Smooth muscle cell (in vitro differentiated cells): ENCODE data around the gene KCNMB2. TPM values are rescaled to one million over a fixed set of nuclear protein-coding genes. Genes with fewer than 3 reads are reported as not detected.

Source experiments
- DNase-seq: peaks from one replicate; lab custom pipeline; 2025; ENCODE audit not compliant: unreplicated experiment; lab: John Stamatoyannopoulos, UW
- H2AFZ ChIP-seq: fragments of 200-600 bp; sonication (generic); 2 replicates; pipeline ENCODE4 v1.6.0; 2016; ENCODE audit warnings: antibody characterized with exemption, low read depth, mild to moderate bottlenecking
- H3F3A ChIP-seq: fragments of 200-600 bp; sonication (generic); 2 replicates; pipeline ENCODE4 v1.6.0; 2017; ENCODE audit warnings: antibody characterized with exemption, low read depth
- H3K27ac ChIP-seq: fragments of 200-600 bp; sonication (generic); 2 replicates; pipeline ENCODE4 v1.5.1; 2016; ENCODE audit warnings: low read depth, mild to moderate bottlenecking
- H3K27me3 ChIP-seq: fragments of 200-600 bp; sonication (generic); 2 replicates; pipeline ENCODE4 v1.6.1; 2016; ENCODE audit warnings: low read depth, mild to moderate bottlenecking
- H3K36me3 ChIP-seq: fragments of 200-600 bp; sonication (generic); 2 replicates; pipeline ENCODE4 v1.5.1; 2016; ENCODE audit warnings: low read depth
- H3K4me1 ChIP-seq: fragments of 200-600 bp; sonication (generic); 2 replicates; pipeline ENCODE4 v1.5.1; 2016; ENCODE audit warnings: low read depth
- H3K4me2 ChIP-seq: fragments of 200-600 bp; sonication (generic); 2 replicates; pipeline ENCODE4 v1.6.0; 2016; ENCODE audit warnings: mild to moderate bottlenecking
- H3K4me3 ChIP-seq: fragments of 200-600 bp; sonication (generic); 2 replicates; pipeline ENCODE4 v1.5.1; 2016; ENCODE audit warnings: mild to moderate bottlenecking
- H3K79me2 ChIP-seq: fragments of 200-600 bp; sonication (generic); 2 replicates; pipeline ENCODE4 v1.6.0; 2016; ENCODE audit warnings: low read depth, mild to moderate bottlenecking
- H3K9ac ChIP-seq: fragments of 200-600 bp; sonication (generic); 2 replicates; pipeline ENCODE4 v1.6.0; 2016; ENCODE audit warnings: low read depth
- H3K9me3 ChIP-seq: fragments of 200-600 bp; sonication (generic); replicated peaks from 2 replicates; pipeline ENCODE4 v1.5.1; 2016; ENCODE audit warnings: low read depth
- H4K20me1 ChIP-seq: fragments of 200-600 bp; sonication (generic); 2 replicates; pipeline ENCODE4 v1.6.0; 2016; ENCODE audit warnings: low read depth
- WGBS: methylation state at CpG from one replicate; pipeline ENCODE4 v1.1.7; 2016; ENCODE audit warnings: low lambda C conversion rate; 5-methylcytosine and 5-hydroxymethylcytosine counted together
- polyA plus RNA-seq: library from polyadenylated mRNA; unstranded; fragments of >200 nt; fragmentation: Nextera tagmentation; extraction: Ambion mirVana; gene quantifications from 2 replicates; pipeline ENCODE4 v1.2.1, GENCODE V29; 2016
- total RNA-seq: library from RNA; depleted of rRNA; stranded (reverse); fragments of >200 nt; gene quantifications from 2 replicates; pipeline ENCODE4 v1.2.3, GENCODE V29; 2014
- TF ChIP-seq, protein P1 (sequence below): fragments of 200-600 bp; sonication (generic); IDR thresholded peaks from 2 replicates; pipeline ENCODE4 v1.5.1; 2017; ENCODE audit warnings: borderline replicate concordance, mild to moderate bottlenecking, antibody characterized with exemption; ENCODE audit not compliant: insufficient read depth, poor library complexity, severe bottlenecking

The KCNMB2 gene
- total and polyA plus RNA-seq, 2 experiments from 2014 or later = 0.09 TPM; not detected in 1

DNA sequence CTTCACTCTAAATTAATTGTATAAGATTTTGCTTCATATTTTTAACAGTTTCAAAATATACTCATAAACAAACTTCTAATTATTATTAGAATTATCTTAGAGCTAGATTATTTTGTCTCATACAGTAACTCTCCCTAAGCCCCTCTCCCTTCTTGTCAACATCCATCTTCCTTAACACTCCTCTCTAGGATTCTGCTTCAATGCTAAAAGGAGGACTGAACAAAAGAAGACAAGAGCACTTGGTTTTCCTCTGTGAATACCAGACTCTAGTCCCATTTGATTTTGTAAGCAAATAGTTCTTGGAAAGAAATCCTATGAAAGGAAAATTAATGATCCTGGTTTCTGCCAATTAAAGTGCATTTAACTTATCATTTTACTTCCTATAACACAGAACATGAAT lies 91.8 kb downstream of the KCNMB2 start:
- H4K20me1 ChIP-seq = no peaks in the 10 kb centered on the region
- DNase-seq = no peak

DNA sequence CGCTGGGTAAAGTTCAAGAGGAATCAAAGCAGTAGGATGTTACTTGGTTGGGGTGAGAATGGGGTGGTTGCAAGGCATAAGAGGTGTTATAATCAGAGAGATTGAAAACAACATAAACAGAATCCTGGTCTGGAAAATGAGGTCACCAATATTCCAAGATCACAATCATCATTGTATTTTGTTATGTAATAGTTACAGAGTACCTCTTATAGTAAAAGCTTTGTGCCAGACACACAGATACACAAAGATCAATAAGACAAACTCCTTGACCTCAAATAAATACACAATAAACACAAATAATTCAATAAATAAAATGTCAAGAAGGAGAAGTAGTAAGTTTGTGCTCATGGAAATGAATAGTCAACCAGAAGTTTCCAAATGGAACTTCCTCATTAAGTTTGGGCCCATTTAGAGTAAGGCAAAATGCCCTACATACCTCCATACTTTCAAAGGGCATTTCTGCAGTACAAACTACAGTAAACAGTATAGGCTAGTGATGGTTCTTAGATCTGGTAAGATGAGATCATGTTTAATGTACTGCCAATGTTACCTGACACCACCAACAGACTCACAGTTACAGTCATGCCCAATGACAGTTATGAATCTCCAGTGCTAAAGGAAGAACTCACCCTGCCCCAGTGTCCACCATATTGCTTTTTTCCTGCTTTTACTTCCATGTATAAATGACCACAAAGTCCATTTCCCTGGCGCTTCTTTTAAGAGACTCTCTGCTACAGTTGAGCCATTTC lies 93.4 kb downstream of the KCNMB2 start:
- Histone ChIP-seq H3K9me3 (no peaks in the 10 kb centered on the region), H3K27ac (no peak overlapping the region), H3K4me3 (no peak overlapping the region), H3K27me3 (no peaks in the 10 kb centered on the region), H4K20me1 (no peaks in the 10 kb centered on the region), H3K79me2 (no peaks in the 10 kb centered on the region), H3K9ac (no peak overlapping the region), H2AFZ (no peak overlapping the region), H3K4me2 (no peak overlapping the region), H3F3A (no peaks in the 10 kb centered on the region), H3K4me1 (no peaks in the 10 kb centered on the region), H3K36me3 (no peaks in the 10 kb centered on the region)
- DNase-seq = no peak
- TF ChIP-seq, protein P1, sequence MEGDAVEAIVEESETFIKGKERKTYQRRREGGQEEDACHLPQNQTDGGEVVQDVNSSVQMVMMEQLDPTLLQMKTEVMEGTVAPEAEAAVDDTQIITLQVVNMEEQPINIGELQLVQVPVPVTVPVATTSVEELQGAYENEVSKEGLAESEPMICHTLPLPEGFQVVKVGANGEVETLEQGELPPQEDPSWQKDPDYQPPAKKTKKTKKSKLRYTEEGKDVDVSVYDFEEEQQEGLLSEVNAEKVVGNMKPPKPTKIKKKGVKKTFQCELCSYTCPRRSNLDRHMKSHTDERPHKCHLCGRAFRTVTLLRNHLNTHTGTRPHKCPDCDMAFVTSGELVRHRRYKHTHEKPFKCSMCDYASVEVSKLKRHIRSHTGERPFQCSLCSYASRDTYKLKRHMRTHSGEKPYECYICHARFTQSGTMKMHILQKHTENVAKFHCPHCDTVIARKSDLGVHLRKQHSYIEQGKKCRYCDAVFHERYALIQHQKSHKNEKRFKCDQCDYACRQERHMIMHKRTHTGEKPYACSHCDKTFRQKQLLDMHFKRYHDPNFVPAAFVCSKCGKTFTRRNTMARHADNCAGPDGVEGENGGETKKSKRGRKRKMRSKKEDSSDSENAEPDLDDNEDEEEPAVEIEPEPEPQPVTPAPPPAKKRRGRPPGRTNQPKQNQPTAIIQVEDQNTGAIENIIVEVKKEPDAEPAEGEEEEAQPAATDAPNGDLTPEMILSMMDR = no peak
- 97% methylated on average over 2 of the region's 2 CpGs for WGBS

More for the DNA sequence above, 91.8 kb downstream of the KCNMB2 start:
- TF ChIP-seq, protein P1 = no peak
- Histone ChIP-seq H3K9me3 (no peaks in the 10 kb centered on the region), H3K9ac (no peak overlapping the region), H2AFZ (no peak overlapping the region), H3K27me3 (no peaks in the 10 kb centered on the region), H3K27ac (no peak overlapping the region), H3K36me3 (no peaks in the 10 kb centered on the region), H3F3A (no peaks in the 10 kb centered on the region), H3K4me2 (no peak overlapping the region), H3K79me2 (no peaks in the 10 kb centered on the region), H3K4me3 (no peak overlapping the region), H3K4me1 (no peaks in the 10 kb centered on the region)

DNA sequence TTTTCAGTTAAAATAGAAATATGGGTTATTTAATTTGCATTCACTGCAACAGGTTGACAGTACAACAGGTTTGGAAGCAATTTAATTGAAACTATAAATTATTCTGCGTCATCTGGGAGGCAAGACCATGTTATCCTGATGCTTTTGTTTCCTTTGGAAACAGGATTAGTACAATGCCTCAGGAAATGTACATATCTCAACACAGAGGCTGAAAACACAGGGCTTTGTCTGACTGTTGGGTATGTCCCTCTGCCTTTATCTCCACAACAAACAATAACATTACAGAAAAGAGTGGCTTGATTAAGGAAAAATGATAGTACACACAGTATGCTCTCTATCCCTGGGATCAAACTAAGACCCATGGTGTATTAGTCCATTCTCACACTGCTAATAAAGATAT lies 95.7 kb downstream of the KCNMB2 start:
- Histone ChIP-seq H3K9me3 (no peaks in the 10 kb centered on the region), H3F3A (no peaks in the 10 kb centered on the region), H3K79me2 (no peaks in the 10 kb centered on the region), H3K4me3 (no peak overlapping the region), H3K36me3 (no peaks in the 10 kb centered on the region), H3K27ac (no peak overlapping the region), H3K27me3 (no peaks in the 10 kb centered on the region), H3K9ac (no peak overlapping the region), H2AFZ (no peak overlapping the region), H4K20me1 (no peaks in the 10 kb centered on the region), H3K4me1 (no peaks in the 10 kb centered on the region), H3K4me2 (no peak overlapping the region)
- DNase-seq = no peak
- whole genome bisulfite sequencing = 96% methylated on average over 1 of the region's 1 CpG
- TF ChIP-seq, protein P1 = no peak

DNA sequence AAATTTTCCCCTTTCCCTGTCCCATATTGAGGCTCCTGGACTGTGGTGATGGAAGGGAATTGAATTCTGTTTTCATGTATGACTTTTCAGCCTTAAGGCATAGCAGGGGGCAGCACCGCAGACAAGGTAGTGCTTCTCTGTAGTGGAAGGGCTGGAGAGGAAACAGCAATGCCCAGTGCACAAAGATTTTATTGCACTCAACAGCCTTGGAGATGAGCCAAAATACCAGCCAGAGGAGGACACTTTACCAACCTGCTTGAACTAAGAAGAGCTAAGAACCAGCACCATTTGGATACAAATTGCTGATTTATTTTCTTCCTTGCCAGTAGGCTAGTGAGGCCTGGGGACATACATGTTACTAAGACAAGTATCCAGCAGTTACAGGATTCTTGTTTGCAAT lies 98.7 kb downstream of the KCNMB2 start:
- Histone ChIP-seq H3K9me3 (no peaks in the 10 kb centered on the region), H4K20me1 (no peaks in the 10 kb centered on the region), H3K27me3 (peaks cover 4% of the 10 kb centered on the region), H3K4me2 (no peak overlapping the region), H2AFZ (no peak overlapping the region), H3K27ac (no peak overlapping the region), H3K4me3 (no peak overlapping the region), H3K4me1 (no peaks in the 10 kb centered on the region), H3F3A (no peaks in the 10 kb centered on the region), H3K79me2 (no peaks in the 10 kb centered on the region), H3K9ac (no peak overlapping the region), H3K36me3 (no peaks in the 10 kb centered on the region)
- DNase-seq = no peak
- TF ChIP-seq, protein P1 = no peak
- 0% methylated on average over 1 of the region's 1 CpG for WGBS
